K562 (cell line): Measurements from ENCODE around the gene SATB2.

Experiments used
- BHLHE40 ChIP-seq: IDR thresholded peaks from 2 replicates; pipeline ENCODE4 v1.6.1; 2011; ENCODE audit warnings: low read length, improper control_type of control experiment
- CHD7 ChIP-seq: fragments of 200-600 bp; sonication (generic); IDR thresholded peaks from one replicate; pipeline ENCODE4 v1.6.1; 2012; ENCODE audit warnings: mild to moderate bottlenecking, low read depth, low read length, inconsistent platforms
- FOXM1 ChIP-seq, 2 experiments: fragments of 450-650 bp in 1 of 2; sonication (generic) in 1 of 2; formaldehyde crosslinking in 1 of 2; IDR thresholded peaks; 2 replicates each; pipeline versions ENCODE4 v1.6.1 to v1.9.0; 2017 to 2022; ENCODE audit warnings: low read depth in 2 of 2, mild to moderate bottlenecking in 2 of 2, missing genetic modification reagents in 1 of 2, moderate library complexity in 1 of 2
- MAZ ChIP-seq, 2 experiments: fragments of 450-650 bp in 1 of 2; sonication (generic) in 1 of 2; formaldehyde crosslinking; IDR thresholded peaks in 1 of 2; conservative IDR thresholded peaks in 1 of 2; 2 replicates each; pipeline versions ENCODE4 v1.4.0 to v1.5.0; 2020; ENCODE audit warnings: mild to moderate bottlenecking in 1 of 2, missing genetic modification reagents in 1 of 2
- MYNN ChIP-seq, 2 experiments: sonication (generic); formaldehyde crosslinking in 1 of 2; IDR thresholded peaks; 2 replicates each; pipeline versions ENCODE4 v1.5.0 to v1.6.1; 2016 to 2020; ENCODE audit warnings: antibody characterized with exemption in 1 of 2, missing genetic modification reagents in 1 of 2
- POLR2A ChIP-seq: fragments of 450-650 bp; conservative IDR thresholded peaks from 2 replicates; pipeline ENCODE4 v1.6.1; 2016
- TCF7L2 ChIP-seq: fragments of 150-350 bp; IDR thresholded peaks from 2 replicates; pipeline ENCODE4 v1.6.1; 2016; ENCODE audit warnings: low read depth, mild to moderate bottlenecking, low read length, moderate library complexity
- TF ChIP-seq, protein P1 (sequence below), 3 experiments: IDR thresholded peaks in 2 of 3; conservative IDR thresholded peaks in 1 of 3; 2 replicates each; pipeline ENCODE4 v1.5.1; 2011 to 2012; ENCODE audit warnings: low read length in 3 of 3, mild to moderate bottlenecking in 3 of 3, control low read depth in 2 of 3, improper control_type of control experiment in 1 of 3, inconsistent platforms in 1 of 3, low read depth in 1 of 3, mixed read lengths in 1 of 3, moderate library complexity in 1 of 3; ENCODE audit not compliant: insufficient read depth in 2 of 3

GRCh38 chr2:199309973-199310372 lies 147.8 kb downstream of the SATB2 start:
- no peak for TF ChIP-seq BHLHE40
- TF ChIP-seq POLR2A: no peak
- no peak for TF ChIP-seq MYNN (IDR thresholded peaks at IDR 0.05)
- TF ChIP-seq MYNN (CRISPR knock-in tag; IDR thresholded peaks at IDR 0.05): no peak
- TF ChIP-seq FOXM1 (IDR thresholded peaks at IDR 0.05; ENCODE audit: low read depth): no peak
- TF ChIP-seq FOXM1 (CRISPR knock-in tag; IDR thresholded peaks at IDR 0.05; ENCODE audit: low read depth): no peak
- TF ChIP-seq, protein P1, sequence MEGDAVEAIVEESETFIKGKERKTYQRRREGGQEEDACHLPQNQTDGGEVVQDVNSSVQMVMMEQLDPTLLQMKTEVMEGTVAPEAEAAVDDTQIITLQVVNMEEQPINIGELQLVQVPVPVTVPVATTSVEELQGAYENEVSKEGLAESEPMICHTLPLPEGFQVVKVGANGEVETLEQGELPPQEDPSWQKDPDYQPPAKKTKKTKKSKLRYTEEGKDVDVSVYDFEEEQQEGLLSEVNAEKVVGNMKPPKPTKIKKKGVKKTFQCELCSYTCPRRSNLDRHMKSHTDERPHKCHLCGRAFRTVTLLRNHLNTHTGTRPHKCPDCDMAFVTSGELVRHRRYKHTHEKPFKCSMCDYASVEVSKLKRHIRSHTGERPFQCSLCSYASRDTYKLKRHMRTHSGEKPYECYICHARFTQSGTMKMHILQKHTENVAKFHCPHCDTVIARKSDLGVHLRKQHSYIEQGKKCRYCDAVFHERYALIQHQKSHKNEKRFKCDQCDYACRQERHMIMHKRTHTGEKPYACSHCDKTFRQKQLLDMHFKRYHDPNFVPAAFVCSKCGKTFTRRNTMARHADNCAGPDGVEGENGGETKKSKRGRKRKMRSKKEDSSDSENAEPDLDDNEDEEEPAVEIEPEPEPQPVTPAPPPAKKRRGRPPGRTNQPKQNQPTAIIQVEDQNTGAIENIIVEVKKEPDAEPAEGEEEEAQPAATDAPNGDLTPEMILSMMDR (IDR thresholded peaks at IDR 0.05 in 2 of 3, conservative IDR thresholded peaks at IDR 0.05 in 1 of 3; ENCODE audit: insufficient read depth in 2 of 3, low read depth in 1 of 3, low read length in 3 of 3): no peak
- no peak for TF ChIP-seq MAZ (CRISPR knock-in tag; conservative IDR thresholded peaks at IDR 0.05 in 1 of 2, IDR thresholded peaks at IDR 0.05 in 1 of 2)
- no peak for TF ChIP-seq CHD7
- no peak for TF ChIP-seq TCF7L2
